ENCODE measurements around the gene PLK3. TPM values are rescaled to one million over a fixed set of nuclear protein-coding genes. Genes with fewer than 3 reads are reported as not detected.

PLK3 gene
- total and polyA plus RNA-seq, 10 of the 15 experiments (the other 5 are each of a cell fraction or from before 2014, with no cell fraction given), result 1.5 to 23.2 (median 12.1) TPM

DNA sequence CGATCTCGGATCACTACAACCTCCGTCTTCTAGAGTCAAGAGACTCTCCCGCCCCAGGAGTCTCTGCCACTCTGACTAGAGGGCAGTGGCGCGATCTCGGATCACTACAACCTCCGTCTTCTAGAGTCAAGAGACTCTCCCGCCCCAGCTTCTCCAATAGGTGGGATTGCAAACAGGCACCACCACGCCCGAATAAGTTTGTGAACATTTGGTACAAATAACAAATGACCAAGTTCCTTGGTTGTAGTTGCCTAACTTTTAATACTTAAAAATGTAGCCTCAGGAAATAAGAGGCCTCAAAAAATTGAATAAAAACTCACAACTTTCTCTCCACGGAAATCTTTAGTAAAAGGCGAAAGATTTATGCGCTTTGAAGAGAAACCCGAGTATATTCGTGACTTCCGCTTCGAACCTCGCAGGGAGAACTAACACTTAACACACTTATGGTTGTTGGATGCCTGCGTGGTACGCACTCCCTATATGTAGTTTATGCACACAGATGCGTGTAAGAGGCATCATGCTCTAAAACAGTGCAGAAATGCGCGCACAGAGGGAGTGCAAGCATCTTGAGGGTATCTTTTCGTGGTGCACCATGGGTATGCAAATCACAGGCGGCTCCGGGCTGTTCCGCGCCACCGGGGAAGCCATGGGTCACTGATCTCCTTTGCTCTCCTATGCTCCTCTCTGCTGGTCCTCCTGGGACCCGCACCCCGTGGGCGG, 19.6 kb downstream of the PLK3 start (continued):
- TF ChIP-seq, protein P1, sequence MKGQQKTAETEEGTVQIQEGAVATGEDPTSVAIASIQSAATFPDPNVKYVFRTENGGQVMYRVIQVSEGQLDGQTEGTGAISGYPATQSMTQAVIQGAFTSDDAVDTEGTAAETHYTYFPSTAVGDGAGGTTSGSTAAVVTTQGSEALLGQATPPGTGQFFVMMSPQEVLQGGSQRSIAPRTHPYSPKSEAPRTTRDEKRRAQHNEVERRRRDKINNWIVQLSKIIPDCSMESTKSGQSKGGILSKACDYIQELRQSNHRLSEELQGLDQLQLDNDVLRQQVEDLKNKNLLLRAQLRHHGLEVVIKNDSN (IDR thresholded peaks at IDR 0.05; ENCODE audit: borderline replicate concordance, extremely low read length, insufficient read depth, low read depth, low read length), result no peak
- peak; percentile 99 for TF ChIP-seq POLR2AphosphoS2 (IDR thresholded peaks at IDR 0.05; ENCODE audit: low read depth, low read length)
- TF ChIP-seq MEF2A (IDR thresholded peaks at IDR 0.05; ENCODE audit: insufficient read depth, low read depth, low read length), result peak; percentile 87
- peak; percentile 17 for TF ChIP-seq SIX5 (IDR thresholded peaks at IDR 0.05; ENCODE audit: low read depth, low read length, severe bottlenecking)
- no peak for TF ChIP-seq EZH2 (IDR thresholded peaks at IDR 0.05; ENCODE audit: borderline replicate concordance, control insufficient read depth, low read depth, low read length)
- TF ChIP-seq GATAD2B (conservative IDR thresholded peaks at IDR 0.05; ENCODE audit: low read depth), result peak; percentile 46; the same call in 1 of the 2 replicates
- peak; percentile 100 for TF ChIP-seq POLR2A (IDR thresholded peaks at IDR 0.05; ENCODE audit: low read depth, low read length)
- TF ChIP-seq BHLHE40 (IDR thresholded peaks at IDR 0.05; ENCODE audit: borderline replicate concordance in 1 of 2, low read depth in 2 of 2, low read length in 1 of 2), result peak in 1 of 2 experiments; percentile 47; a peak in 2 of 4 replicates
- no peak for TF ChIP-seq NFYA (IDR thresholded peaks at IDR 0.05; ENCODE audit: borderline replicate concordance, low read depth, low read length)
- TF ChIP-seq RAD51 (IDR thresholded peaks at IDR 0.05), result peak; percentile 65
- TF ChIP-seq MYB (IDR thresholded peaks at IDR 0.05; ENCODE audit: borderline replicate concordance, low read depth, low read length), result no peak
- TF ChIP-seq DPF2 (IDR thresholded peaks at IDR 0.05), result peak; percentile 40; the same call in 1 of the 2 replicates
- no peak for TF ChIP-seq NFYB (IDR thresholded peaks at IDR 0.05; ENCODE audit: insufficient read depth, low read depth, low read length)
- TF ChIP-seq RFX5 (IDR thresholded peaks at IDR 0.05; ENCODE audit: low read depth, low read length), result no peak
- peak; percentile 57 for TF ChIP-seq MEF2B (IDR thresholded peaks at IDR 0.05; ENCODE audit: partially characterized antibody, poor library complexity, severe bottlenecking)
- peak; percentile 47; the same call in 1 of the 2 replicates for TF ChIP-seq WRNIP1 (IDR thresholded peaks at IDR 0.05; ENCODE audit: borderline replicate concordance, low read depth, low read length)
- no peak; the same call in 1 of the 2 replicates for TF ChIP-seq KAT2A (conservative IDR thresholded peaks at IDR 0.05; ENCODE audit: control insufficient read depth, low read depth, low read length)
- TF ChIP-seq BCL11A (IDR thresholded peaks at IDR 0.05; ENCODE audit: low read depth, low read length), result peak; percentile 75; the same call in 1 of the 2 replicates
- TF ChIP-seq RELA (IDR thresholded peaks at IDR 0.05; ENCODE audit: borderline replicate concordance, partially characterized antibody), result no peak
- TF ChIP-seq, protein P2, sequence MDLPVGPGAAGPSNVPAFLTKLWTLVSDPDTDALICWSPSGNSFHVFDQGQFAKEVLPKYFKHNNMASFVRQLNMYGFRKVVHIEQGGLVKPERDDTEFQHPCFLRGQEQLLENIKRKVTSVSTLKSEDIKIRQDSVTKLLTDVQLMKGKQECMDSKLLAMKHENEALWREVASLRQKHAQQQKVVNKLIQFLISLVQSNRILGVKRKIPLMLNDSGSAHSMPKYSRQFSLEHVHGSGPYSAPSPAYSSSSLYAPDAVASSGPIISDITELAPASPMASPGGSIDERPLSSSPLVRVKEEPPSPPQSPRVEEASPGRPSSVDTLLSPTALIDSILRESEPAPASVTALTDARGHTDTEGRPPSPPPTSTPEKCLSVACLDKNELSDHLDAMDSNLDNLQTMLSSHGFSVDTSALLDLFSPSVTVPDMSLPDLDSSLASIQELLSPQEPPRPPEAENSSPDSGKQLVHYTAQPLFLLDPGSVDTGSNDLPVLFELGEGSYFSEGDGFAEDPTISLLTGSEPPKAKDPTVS (IDR thresholded peaks at IDR 0.05; ENCODE audit: low read depth, low read length), result no peak
- TF ChIP-seq SUZ12 (IDR thresholded peaks at IDR 0.05; ENCODE audit: unreplicated experiment), result no peak
- TF ChIP-seq, protein P3, sequence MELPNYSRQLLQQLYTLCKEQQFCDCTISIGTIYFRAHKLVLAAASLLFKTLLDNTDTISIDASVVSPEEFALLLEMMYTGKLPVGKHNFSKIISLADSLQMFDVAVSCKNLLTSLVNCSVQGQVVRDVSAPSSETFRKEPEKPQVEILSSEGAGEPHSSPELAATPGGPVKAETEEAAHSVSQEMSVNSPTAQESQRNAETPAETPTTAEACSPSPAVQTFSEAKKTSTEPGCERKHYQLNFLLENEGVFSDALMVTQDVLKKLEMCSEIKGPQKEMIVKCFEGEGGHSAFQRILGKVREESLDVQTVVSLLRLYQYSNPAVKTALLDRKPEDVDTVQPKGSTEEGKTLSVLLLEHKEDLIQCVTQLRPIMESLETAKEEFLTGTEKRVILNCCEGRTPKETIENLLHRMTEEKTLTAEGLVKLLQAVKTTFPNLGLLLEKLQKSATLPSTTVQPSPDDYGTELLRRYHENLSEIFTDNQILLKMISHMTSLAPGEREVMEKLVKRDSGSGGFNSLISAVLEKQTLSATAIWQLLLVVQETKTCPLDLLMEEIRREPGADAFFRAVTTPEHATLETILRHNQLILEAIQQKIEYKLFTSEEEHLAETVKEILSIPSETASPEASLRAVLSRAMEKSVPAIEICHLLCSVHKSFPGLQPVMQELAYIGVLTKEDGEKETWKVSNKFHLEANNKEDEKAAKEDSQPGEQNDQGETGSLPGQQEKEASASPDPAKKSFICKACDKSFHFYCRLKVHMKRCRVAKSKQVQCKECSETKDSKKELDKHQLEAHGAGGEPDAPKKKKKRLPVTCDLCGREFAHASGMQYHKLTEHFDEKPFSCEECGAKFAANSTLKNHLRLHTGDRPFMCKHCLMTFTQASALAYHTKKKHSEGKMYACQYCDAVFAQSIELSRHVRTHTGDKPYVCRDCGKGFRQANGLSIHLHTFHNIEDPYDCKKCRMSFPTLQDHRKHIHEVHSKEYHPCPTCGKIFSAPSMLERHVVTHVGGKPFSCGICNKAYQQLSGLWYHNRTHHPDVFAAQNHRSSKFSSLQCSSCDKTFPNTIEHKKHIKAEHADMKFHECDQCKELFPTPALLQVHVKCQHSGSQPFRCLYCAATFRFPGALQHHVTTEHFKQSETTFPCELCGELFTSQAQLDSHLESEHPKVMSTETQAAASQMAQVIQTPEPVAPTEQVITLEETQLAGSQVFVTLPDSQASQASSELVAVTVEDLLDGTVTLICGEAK (IDR thresholded peaks at IDR 0.05; ENCODE audit: borderline replicate concordance), result no peak; the same call in 1 of the 2 replicates
- no peak for TF ChIP-seq MYC (IDR thresholded peaks at IDR 0.05; ENCODE audit: insufficient read depth, insufficient read length, insufficient replicate concordance, low read length, severe bottlenecking)

All from GM12878 (cell line).